HUDEP-2 (cell line): ENCODE data around the gene KLHL14.
"Not testable (repeated sequence)": the region's sequence is repeated elsewhere in the genome, so short reads cannot be mapped to it uniquely, and the experiment has no call there.

Source experiments
- DNase-seq, 76 experiments: peaks; one replicate each; lab custom pipeline; 2025; ENCODE audit not compliant: unreplicated experiment in 76 of 76; lab: John Stamatoyannopoulos, UW

Gene KLHL14

GRCh38 chr18:32772581-32773381 is at the start of gene KLHL14:
Gene KLHL14 (minus strand): TSS chr18:32773023. CDS start chr18:32770591, 2,432 bp downstream.
- DNase-seq = no peak

- no peak for DNase-seq
Observed at GRCh38 chr18:32822197-32822596, 49.4 kb upstream of the KLHL14 start.

GRCh38 chr18:32815881-32816280 is 43.1 kb upstream of the KLHL14 start:
- no peak for DNase-seq

- DNase-seq = no peak
Observed at GRCh38 chr18:32812342-32812741, 39.5 kb upstream of the KLHL14 start.

- DNase-seq = no peak
Observed at GRCh38 chr18:32810314-32810713, 37.5 kb upstream of the KLHL14 start.

- no peak for DNase-seq
Observed at GRCh38 chr18:32805354-32805753, 32.5 kb upstream of the KLHL14 start.

- DNase-seq = no peak
Observed at GRCh38 chr18:32804134-32804888, 31.5 kb upstream of the KLHL14 start.

GRCh38 chr18:32803568-32803967 is 30.7 kb upstream of the KLHL14 start:
- DNase-seq = no peak

GRCh38 chr18:32802591-32803451 is 30.0 kb upstream of the KLHL14 start:
- DNase-seq = no peak

- no peak for DNase-seq
Observed at GRCh38 chr18:32801228-32801627, 28.4 kb upstream of the KLHL14 start.

- no peak for DNase-seq
Observed at GRCh38 chr18:32798209-32798960, 25.6 kb upstream of the KLHL14 start.

GRCh38 chr18:32794667-32795066 is 21.8 kb upstream of the KLHL14 start:
- DNase-seq = not testable (repeated sequence)

- no peak for DNase-seq
Observed at GRCh38 chr18:32779010-32779409, 6.2 kb upstream of the KLHL14 start.

GRCh38 chr18:32777049-32777448 is 4.2 kb upstream of the KLHL14 start:
- DNase-seq = no peak

GRCh38 chr18:32776561-32776960 is 3.7 kb upstream of the KLHL14 start:
- no peak for DNase-seq

GRCh38 chr18:32775628-32776027 is 2.8 kb upstream of the KLHL14 start:
- no peak for DNase-seq

GRCh38 chr18:32773382-32773712 is 524 bp upstream of the KLHL14 start:
- DNase-seq = no peak

GRCh38 chr18:32771871-32772580 is 797 bp downstream of the KLHL14 start:
- DNase-seq = no peak

- no peak for DNase-seq
Observed at GRCh38 chr18:32771169-32771751, 1.6 kb downstream of the KLHL14 start.
